Mesothelial cell of epicardium (in vitro differentiated cells): ENCODE measurements around the gene TSNAX. TPM values are rescaled to one million over a fixed set of nuclear protein-coding genes. Genes with fewer than 3 reads are reported as not detected.

ENCODE experiments used
- DNase-seq, 2 experiments: peaks; one replicate each; pipeline ENCODE4 v3.0.0; 2021; ENCODE audit warnings: low spot score in 2 of 2; ENCODE audit not compliant: unreplicated experiment in 2 of 2
- H3K27ac Mint-ChIP-seq: 2 replicates; pipeline ENCODE4 v1.8.0; 2021; ENCODE audit warnings: mixed read lengths
- H3K27me3 Mint-ChIP-seq: 2 replicates; pipeline ENCODE4 v1.8.0; 2021; ENCODE audit warnings: low read depth, mixed read lengths
- H3K36me3 Mint-ChIP-seq: 2 replicates; pipeline ENCODE4 v1.8.0; 2021; ENCODE audit warnings: mixed read lengths
- H3K4me1 Mint-ChIP-seq: 2 replicates; pipeline ENCODE4 v1.8.0; 2021; ENCODE audit warnings: mixed read lengths
- H3K4me3 Mint-ChIP-seq: 2 replicates; pipeline ENCODE4 v1.8.0; 2021; ENCODE audit warnings: mild to moderate bottlenecking, moderate library complexity, mixed read lengths
- H3K9me3 Mint-ChIP-seq: 2 replicates; pipeline ENCODE4 v1.8.0; 2021; ENCODE audit warnings: mixed read lengths
- CTCF ChIP-seq: fragments of 200-600 bp; sonication (generic); IDR thresholded peaks from one replicate; pipeline ENCODE4 v1.5.0; 2021; ENCODE audit warnings: antibody characterized with exemption; ENCODE audit not compliant: unreplicated experiment
- total RNA-seq: library from RNA; stranded (reverse); gene quantifications from 3 replicates; pipeline ENCODE4 v1.2.1, GENCODE V29; 2021

Gene TSNAX
- total RNA-seq, 1 donor from 2014 or later: 31.2 TPM

- no peak for DNase-seq
- Mint-ChIP-seq H3K27me3 (no peaks in the 10 kb centered on the region), H3K36me3 (peaks cover 22% of the 10 kb centered on the region), H3K4me1 (peaks cover 24% of the 10 kb centered on the region), H3K27ac (no peak overlapping the region), H3K4me3 (no peak overlapping the region), H3K9me3 (no peaks in the 10 kb centered on the region)
- no peak for TF ChIP-seq CTCF
Measured at GRCh38 chr1:231533240-231533639, 4.8 kb downstream of the TSNAX start.

DNA sequence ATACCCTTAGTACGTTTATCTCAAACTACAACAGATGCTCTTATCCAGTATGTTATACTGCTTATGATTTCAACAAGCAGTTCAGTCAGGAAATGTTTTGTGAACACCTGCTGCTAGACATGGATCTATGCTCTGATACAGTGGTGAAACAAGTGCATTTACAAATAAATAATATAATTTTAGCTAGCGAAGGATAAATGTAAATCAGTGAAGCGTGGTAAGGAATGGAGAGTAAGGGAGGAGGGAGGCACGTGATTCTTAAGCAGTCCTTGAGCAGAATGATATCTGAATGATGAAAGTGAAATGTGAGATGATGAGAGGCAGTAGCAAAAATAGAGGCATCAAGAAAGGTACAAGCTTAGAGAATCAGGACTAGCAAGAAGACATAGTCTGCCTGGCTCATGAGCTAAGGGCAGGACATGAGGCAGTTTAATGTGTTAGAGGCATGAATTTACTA lies 6.3 kb downstream of the TSNAX start:
- H3K36me3 Mint-ChIP-seq: peaks cover 32% of the 10 kb centered on the region
- DNase-seq: no peak
- H3K4me1 Mint-ChIP-seq: peaks cover 13% of the 10 kb centered on the region
- no peak for TF ChIP-seq CTCF
- H3K27ac Mint-ChIP-seq: no peak overlapping the region
- H3K4me3 Mint-ChIP-seq: no peak overlapping the region
- no peaks in the 10 kb centered on the region for H3K27me3 Mint-ChIP-seq
- peaks cover 4% of the 10 kb centered on the region for H3K9me3 Mint-ChIP-seq

DNA sequence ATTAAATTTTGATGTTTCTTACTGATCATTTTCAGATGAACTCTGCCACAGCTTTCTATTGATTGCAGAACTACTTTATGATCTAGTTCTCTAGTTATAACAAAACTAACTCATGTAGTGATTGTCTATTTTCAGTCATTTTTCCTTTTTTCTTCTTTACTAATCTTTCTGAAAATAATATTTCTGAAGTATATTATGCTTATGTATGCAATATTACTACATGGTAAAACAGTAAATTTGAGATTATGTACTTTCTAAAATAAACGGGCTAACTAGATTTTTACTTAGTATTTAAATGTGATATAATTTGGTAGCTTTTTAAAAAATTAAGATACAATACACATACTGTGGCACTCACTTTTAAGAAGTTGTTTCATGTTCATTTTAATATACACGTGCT lies 7.6 kb downstream of the TSNAX start:
- Mint-ChIP-seq H3K27me3 (no peaks in the 10 kb centered on the region), H3K4me3 (no peak overlapping the region), H3K9me3 (peaks cover 12% of the 10 kb centered on the region), H3K27ac (peak overlapping the region; percentile 24), H3K4me1 (peaks cover 8% of the 10 kb centered on the region), H3K36me3 (peaks cover 36% of the 10 kb centered on the region)
- TF ChIP-seq CTCF: no peak
- DNase-seq: no peak

DNA sequence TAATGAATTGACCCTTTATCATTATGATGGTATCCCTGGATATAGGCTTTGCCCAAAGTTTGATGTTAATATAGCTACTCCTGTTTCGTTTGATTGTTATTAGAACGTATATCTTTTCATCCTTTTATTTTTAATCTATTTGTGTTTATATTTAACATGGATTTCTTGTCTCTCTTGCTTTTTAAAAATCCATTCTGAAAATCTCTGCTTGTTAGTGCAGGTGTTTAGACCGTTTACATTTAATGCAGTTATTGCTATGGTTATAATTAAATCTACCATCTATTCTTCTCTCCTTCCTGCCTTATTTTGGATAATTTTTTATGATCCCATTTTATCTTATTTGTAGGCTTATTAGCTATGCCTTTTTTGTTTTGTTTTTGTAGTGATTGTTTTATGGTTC lies 12.4 kb downstream of the TSNAX start:
- Mint-ChIP-seq H3K4me1 (peaks cover 3% of the 10 kb centered on the region), H3K4me3 (no peak overlapping the region), H3K27ac (no peak overlapping the region), H3K9me3 (peaks cover 16% of the 10 kb centered on the region), H3K27me3 (no peaks in the 10 kb centered on the region), H3K36me3 (peaks cover 50% of the 10 kb centered on the region)
- no peak for DNase-seq
- TF ChIP-seq CTCF: no peak

- Mint-ChIP-seq H3K27ac (no peak overlapping the region), H3K9me3 (peaks cover 16% of the 10 kb centered on the region), H3K4me3 (no peak overlapping the region), H3K27me3 (no peaks in the 10 kb centered on the region), H3K36me3 (peaks cover 46% of the 10 kb centered on the region), H3K4me1 (peaks cover 3% of the 10 kb centered on the region)
- no peak for TF ChIP-seq CTCF
- DNase-seq: no peak
Measured at GRCh38 chr1:231541842-231542241, 13.4 kb downstream of the TSNAX start.
